Left ventricle myocardium superior (tissue), 1 donor: ENCODE measurements around the gene TRMT61A. TPM values are rescaled to one million over a fixed set of nuclear protein-coding genes. Genes with fewer than 3 reads are reported as not detected.
A peak's percentile ranks its signal among the peaks of the same experiment; 100 is the strongest.

ENCODE experiments used
- ATAC-seq: fragments of 200-7000 bp; cut with Tn5 transposase; one replicate; pipeline ENCODE4 v1.9.1; 2020; ENCODE audit warnings: mild to moderate bottlenecking, moderate library complexity
- DNase-seq: peaks from one replicate; pipeline ENCODE4 v3.0.0-alpha.2; 2020
- intact Hi-C: fragments of 100-400 bp; cut with micrococcal nuclease; formaldehyde crosslinking; loops from one replicate; pipeline ENCODE4 v1.11.0; 2022
- total RNA-seq: library from RNA; stranded (reverse); fragmentation: NEBNext Ultra II Directional; extraction: Animal tissue kit (Norgen Biotek cat#: 25700); gene quantifications from one replicate; pipeline ENCODE4 v1.2.1, GENCODE V29; 2021
- donor health status: DM: no; HTN: yes; CAD: no; lungs with severe emphysema.

TRMT61A gene
- total RNA-seq, 1 donor from 2014 or later: 5.5 TPM

DNA sequence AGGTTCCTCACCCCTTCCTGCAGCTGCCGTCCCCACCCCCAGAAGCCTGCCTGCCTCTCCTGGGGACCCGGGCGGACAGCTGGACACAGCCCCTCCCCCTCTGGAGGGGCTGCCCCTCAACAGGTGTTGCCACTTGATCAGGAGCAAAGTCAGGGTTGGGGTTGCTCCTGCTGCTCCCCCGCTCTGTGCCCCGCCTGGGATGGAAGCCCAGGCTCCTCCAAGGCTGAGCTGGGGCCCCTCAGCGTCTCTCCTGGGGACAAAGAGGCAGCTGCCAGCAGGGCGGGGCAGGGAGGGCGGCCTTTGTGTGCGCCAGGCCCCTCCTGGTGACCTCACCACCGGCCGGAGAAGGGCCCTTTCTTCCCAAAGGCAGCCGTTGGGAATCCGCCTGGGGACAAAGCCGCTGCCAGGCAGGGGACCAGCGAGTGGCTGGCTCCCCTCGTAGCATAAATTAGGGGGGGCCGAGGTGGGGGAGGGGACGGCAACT is 13.7 kb downstream of the TRMT61A start:
- DNase-seq: peak; percentile 81
- peak; percentile 33 for ATAC-seq
- intact Hi-C loops: no loop called here

DNA sequence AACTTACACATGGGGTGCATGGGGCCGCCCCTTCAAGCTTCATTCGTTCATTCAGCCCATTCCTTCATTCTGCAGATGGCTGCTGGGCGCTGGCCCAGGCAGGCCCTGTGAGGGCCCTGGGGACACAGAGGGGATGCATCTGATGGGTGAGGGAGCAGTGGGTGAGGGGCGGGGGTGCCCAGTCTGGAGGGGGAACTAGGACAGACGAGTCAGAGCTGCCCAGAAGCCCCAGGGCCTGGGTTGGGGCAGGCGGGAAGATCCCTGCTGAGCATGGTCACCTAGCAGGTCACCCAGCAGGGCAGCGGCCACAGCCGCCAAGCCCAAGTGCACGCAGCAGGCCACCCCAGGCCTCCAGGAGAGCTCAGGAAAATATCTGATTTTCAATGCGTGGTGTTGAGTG is 14.1 kb downstream of the TRMT61A start:
- DNase-seq (peak; percentile 34), ATAC-seq (no peak)
- intact Hi-C loops: no loop called here

DNA sequence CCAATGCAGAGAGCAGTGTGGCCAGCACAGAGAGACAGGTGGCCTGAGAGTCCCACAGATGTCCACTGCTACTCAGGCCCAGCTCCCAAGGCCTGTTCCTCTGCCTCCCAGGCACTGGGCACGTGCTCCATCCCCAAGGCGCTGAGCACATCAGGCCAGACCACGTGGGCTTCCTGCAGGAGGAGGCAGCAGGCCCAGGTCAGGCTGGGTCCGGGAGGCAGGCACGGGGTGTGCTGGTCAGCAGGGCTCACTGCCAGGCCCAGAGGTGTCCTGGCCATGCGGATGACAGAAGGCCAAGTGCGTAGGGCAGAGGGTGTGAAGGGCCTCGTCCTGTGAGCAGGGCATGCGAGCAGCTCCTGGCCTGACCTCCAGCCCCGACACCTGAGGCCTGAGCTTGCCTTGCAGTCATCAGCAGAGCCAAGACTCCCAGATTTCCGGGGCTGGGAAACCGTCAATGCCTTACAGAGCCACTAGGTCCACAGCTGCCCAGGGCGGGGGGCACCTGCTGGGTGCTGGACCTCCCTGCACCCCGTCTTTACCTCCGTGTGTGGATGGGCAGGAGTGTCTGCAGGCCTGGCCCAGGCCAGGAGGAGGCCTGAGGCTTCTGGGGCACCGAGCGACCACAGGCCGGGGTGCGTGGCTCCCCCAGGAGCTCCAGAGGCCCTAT is 14.9 kb downstream of the TRMT61A start:
- DNase-seq (peak; percentile 58), ATAC-seq (no peak)
- intact Hi-C loops: no loop called here

DNA sequence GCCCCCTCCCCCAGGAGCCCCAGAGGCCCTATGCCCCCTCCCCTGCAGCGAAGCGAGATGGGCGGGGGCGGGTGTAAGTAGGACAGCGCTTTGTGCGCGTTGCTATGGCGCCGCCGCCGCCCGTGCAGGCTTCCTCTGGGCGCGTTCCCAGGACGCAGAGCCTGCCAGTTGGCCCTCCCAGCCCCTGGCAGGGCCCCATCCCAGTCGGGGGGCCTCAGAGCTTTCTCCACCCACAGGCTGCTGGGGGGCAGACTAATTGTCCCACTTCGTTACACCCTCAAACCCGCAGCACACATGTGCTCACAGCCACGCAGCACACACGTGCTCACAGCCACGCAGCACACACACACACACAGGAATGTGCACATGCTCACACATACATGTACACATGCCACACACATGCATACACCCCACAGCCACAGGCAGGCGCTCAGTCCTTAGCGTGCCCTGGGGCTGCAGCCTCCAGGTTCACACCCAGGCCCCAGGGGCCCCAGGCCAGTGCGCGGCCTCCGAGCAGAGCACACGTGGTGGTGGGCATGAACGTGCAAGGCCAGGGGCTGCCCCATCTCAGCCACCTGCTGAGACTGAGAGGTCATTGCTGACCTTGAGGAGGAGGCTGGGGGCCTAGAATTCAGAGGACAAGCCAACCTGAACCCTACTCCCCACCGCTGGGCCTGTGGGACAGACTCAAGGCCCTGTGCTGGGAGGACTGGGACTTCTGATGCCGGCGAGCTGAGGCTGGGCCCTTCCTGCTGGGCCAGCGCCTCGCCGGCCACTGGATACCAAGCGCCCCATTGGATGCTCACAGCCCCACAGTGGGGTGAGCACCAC is 15.6 kb downstream of the TRMT61A start:
- intact Hi-C loops: no loop called here
- peak; percentile 81 for DNase-seq
- ATAC-seq: peak; percentile 10

DNA sequence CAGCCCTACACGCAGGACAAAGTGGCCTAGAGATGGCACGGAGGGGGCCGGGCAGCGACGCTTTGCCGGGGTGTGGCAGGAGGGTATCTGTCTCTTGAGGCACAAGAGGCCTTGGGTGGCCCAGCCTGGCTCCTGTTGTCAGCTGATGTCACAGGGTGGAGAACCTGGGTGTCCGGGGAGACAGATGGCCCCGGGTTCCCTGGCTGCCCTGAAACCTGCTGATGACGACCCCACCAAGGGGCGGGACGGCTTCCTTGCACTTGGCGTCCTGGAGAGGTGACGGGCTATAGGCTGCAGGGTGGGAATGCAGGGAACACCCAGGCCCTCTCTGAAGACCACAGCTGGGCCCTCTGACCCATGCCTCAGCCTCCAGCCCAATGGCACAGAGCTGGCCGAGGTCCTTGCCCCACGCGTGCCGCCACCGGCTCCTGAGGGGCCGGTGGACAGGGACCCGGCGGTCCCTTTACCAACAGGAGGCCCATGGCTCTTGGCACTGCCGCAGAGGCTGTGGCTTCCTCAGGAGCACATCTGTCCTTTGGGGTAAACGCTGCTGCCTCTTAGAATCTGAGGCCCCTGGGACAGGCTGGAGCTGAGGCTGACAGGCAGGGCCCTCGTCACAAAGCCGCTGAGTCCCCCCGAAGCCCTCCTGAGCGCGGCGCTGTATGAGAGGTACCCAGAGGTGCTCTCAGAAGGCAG is 16.4 kb downstream of the TRMT61A start:
- ATAC-seq: no peak
- peak; percentile 34 for DNase-seq
- intact Hi-C loops: no loop called here

DNA sequence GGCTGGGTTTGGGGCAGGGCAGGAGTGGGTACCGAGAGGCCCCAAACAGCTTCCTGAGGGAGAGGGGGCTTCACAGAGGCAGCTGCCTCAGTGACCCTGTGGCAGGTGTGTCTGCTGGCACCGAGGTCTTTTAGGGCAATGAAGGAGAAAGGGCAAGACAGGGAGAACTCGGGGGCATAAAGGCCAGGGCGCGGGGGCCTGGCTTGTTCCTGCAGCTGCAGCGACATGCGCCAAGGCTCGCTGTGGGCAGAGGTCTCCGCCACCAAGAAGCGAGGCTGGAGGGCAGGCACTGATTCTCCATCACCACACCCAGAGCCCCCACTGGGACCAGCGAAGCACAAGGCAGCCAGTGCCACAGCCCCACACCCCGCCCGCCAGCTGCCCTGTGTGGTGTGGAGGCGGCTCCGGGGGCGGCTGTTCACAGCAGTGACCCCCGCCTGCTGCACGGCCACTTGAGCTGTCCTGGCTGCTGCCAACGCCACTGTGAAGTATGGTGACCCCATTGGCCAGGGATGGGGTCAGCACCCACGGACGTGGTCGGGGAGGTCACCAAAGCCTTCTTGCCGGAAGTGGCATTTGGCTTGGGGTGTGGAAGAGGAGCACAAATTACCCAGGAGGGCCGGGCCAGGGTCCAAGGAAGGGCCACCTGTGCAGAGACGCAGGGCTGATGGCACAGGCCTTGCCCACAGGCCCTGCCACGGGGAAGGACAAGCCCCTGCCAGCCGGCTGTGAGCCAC is 17.1 kb downstream of the TRMT61A start:
- intact Hi-C loops: no loop called here
- DNase-seq (peak; percentile 40), ATAC-seq (no peak)

DNA sequence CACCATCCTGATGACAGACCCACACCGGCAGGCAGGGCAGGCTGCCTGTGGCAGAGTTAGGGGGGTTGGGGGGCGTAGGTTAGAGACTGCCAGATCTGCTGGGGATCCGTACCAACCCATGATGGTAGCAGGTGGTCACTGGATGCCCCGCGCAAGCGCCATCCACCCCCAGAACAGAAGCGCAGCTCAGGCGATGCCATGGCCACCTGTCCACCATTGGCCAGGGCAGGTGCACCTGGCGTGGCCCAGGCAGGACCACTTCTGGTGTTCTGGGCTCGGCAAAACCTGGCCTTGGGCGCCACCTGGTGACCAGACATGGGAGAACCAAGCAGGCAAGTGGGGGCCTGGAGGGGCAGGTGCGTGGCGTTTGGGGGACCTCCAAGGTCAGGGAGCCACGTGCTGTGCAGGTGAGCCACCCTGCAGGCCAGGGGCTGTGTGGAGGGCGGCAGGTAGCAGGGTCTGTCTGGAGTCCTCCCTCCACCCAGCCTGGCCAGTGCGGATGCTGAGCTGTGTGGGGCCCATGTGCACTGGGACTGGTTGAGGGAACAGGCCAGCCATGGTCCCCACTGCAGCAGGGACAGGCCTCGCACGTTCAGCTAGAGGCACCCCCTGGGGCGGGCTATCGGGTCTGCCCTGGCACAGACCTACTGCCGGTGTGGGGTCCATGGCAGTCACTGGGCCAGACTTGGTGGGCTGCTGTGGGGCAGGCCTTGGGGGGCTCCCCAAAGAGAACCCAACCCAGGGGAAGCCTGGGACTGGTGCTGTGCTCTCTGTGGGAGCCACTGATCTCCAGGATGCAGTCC is 17.9 kb downstream of the TRMT61A start:
- intact Hi-C loops: no loop called here
- DNase-seq: peak; percentile 85

DNA sequence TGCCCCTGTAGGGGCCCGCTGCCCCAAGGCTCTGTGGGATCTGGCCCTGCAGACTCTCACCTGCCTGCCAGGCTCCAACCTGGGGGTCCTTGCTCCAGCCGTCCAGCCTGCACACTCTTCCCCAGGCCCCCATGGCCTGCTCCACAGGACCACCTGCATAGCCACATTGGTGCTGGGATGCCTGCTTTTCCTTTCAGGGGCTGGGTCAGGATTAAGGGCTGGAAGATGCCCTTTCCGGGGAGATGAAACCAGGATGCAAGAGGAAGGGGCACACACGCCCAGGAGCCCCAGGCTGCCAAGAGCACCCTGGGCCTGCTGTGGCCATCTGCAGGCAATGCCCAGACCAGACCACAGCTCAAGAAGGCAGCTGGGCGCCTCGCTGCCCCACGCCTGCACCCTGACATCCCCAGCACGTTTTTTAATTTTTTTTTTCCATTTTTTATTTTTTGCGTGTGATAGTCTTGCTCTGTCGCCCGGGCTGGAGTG is 18.5 kb downstream of the TRMT61A start:
- intact Hi-C loops: no loop called here
- ATAC-seq (no peak), DNase-seq (no peak)

More for the DNA sequence above, 17.9 kb downstream of the TRMT61A start:
- ATAC-seq: peak; percentile 8

DNA sequence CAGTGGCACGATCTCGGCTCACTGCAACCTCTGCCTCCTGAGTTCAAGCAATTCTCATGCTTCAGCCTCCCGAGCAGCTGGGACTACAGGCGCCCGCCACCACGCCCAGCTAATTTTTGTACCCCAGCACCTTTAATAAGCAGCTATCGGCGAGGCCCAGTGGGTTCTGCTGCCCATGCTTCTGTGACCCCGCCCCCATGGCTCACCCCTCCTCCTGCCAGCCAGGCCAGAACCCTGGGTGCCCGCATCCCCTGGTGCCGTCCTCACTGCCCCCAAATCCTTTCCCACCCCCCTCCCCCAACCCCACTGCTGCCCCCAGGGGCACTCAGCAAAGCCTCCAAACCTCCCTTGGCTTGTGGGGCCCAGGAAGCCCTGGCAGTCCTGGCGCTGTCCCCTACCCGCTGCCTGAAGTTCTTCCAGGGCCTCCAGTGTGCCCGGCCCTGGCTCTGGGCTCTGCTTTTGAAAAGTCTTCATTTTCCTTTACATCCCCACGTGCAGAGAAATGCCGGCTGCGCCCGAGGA is 19.0 kb downstream of the TRMT61A start:
- ATAC-seq: no peak
- peak; percentile 26 for DNase-seq
- intact Hi-C loops: no loop called here

DNA sequence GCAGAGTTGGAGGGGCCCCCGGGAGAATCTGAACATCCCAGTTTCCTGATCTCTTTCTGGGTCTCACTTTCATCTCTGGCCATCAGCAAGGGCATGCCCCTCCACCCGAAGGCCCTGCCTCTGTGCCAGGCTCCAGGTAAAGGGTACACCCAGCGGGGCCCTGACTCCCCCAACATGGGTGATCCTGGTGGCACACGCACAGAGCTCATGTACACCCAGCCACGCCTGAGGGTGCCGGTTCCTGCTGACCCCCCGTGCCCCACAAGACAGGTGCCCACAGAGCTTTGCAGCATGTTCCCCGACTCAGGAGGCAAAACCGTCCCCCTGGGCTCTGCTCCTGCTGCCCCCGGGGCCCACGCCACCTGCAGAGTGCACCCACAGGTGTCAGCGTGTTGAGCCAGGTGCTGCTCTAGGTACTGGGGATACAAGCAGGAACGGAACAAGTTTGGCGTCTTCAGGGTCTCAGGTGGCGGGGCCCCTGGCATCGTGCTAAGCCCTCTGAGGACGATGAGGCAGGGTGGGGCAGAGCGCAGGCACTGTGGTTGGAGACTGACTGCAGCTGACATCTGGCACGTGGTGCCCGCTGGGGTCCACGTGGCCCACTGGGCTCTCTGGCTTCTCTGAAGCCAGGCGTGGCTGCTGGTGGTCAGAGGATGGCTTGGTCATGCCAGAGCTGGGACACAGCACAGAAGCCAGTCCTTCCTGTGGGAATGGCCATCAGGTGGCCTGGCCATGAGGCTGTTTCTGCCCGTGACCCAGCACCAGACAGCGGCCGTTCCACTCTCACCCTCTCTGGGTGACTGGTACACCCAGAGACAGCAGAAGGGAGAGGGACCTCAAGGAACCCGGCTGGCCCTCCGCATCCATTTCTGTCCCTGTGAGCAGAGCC is 19.7 kb downstream of the TRMT61A start:
- DNase-seq: no peak
- intact Hi-C loops: no loop called here
- ATAC-seq: no peak

DNA sequence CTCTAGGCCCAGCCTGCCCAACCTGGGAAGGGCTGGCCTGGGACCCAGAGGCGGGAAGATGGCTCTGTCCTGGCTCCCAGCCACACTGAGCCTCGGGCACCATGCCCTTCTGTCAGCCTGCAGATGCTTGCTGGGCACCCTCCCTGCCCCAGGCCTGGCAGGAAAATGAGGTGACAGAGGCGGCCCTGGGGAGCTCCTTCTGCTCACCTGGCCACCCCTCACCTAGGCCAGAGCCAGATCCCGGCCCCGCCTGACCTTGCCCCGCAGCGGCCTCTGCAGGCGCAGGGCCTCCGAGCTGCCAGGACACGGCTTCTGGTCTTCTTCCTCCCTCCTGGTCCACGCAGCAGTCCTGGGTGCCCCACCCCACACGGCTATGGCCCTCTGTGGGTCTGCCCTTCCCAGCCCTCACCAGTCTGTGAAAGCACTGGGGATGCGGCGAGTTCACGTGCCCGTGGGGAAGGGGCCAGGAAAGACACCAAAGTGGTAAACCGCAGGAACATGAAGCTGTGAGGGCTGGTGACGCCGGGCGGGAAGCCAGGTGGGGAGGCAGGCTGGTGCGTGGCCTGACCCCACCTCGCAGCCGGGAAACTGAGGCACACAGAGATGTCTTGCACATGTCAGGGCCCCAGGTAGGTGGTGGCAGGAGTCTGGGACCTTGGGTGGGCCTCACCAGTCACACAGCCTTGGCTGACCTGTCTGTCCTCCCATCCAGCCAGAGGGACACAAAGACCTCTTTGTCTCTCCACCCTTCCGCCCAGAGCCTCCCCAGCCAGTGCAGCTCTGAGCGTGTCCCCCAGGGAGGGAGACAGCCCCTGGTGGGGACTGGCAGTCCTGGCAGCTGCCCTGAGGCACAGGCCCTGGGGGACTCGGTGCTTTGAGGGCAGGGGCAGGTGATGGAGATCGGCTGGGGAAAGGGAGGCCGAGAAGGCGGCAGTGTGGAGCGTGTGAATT is 20.6 kb downstream of the TRMT61A start:
- intact Hi-C loops: no loop called here
- ATAC-seq (peak; percentile 33), DNase-seq (peak; percentile 81)

DNA sequence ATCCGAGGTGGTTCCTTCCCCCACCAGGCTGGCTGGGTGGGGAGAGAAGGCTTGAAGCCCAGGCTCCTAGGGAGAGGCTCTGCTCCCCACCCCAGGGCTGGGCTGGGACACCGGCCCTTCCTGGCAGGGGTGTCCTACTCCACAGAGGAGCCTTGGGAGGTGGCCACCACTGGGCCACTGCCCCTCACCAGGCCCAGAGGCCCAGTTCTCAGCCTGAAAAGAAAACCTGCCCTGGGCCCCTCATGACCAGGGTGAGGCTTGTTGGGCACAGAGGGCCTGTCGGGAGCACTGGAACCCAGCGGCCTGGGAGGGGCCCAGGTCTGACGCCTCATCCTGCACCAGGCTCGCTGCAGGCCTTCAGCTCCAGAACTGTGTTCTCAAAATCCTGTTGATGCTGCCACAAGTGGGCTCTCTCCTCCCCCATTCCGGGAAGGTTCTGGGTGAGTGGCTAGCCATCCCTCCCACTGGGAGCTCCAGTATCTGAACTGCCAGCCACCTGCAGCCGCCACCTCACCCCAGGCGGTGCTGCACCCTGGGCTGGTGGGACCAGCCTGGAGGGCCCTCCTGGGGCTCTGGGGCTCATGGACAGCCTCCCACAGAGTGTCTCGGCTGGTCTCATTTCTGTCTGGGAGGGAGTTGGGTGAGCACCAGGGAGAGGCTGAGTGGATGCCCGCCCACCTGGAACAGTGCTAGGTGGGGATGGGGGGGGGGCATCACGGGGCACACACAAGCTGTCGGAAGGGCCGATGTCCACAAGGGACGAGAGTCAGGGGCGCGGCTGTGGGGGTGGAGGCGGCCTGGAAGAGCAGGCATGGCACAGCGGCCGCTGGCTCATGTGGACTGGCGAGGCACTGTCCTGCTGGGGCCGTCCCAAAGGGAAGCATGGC is 21.7 kb downstream of the TRMT61A start:
- intact Hi-C loops: no loop called here

DNA sequence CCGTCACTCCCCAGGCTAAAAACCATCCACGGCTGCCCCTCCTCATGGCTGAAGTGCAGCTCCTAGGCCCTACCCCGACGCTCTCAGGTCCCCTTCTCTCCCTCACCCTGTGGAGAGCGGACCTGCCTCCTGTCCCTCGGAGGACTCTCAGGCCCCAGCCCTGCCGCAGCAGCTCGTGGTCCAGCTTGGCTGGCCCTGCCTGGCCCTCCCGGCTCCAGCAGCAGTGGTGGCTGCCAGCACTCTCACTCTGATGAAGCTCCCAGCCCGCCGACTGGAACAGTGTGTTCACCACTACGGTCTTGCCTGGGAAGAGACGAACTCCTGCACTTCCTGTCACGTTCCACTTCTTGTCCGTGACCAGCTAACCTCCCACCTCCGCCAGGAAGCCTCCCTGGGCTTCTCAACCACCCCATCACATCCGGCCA is 22.4 kb downstream of the TRMT61A start:
- intact Hi-C loops: no loop called here
- DNase-seq: peak; percentile 88
- peak; percentile 70 for ATAC-seq

More for the DNA sequence above, 21.7 kb downstream of the TRMT61A start:
- DNase-seq (peak; percentile 66), ATAC-seq (peak; percentile 14)

DNA sequence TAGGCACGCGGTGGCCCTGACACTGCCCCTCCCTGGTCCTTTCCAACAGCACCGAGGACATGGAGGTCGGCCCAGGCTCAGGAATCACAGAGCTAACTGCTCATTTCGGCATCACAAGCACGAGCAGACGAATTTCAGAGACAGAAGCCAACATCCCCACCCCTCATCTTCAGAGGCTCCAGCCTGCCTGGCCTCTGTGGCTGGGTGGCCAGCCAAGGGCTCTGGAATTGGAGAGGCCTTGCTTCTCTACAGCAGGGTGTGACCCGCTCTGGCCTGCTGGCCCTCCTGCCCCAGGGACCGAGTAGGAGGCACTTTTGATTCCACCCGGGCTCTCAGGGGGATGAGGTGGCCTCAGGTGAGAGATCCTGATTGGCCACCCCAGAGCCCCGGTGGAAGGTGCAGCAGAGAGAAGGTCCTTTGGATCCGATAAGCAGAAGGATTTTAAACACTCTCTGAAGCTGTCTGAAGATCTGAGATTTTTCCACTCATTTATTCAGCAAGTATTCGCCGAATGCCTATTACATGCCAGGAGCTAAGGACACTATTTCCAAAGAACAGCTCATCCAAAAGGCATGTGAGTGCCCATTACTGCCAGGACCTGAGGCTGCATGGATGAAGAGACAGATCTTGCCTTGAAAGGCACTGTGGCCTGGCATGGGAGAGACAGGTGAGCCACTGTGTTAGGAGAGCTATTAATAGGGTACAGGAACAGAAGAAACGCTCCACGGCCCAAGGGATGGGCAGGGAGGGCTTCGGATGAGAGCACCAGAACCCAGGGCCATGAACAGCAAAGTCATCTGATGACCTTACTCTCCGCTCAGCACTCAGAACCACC is 23.2 kb downstream of the TRMT61A start:
- intact Hi-C loops: no loop called here
- DNase-seq (peak; percentile 80), ATAC-seq (peak; percentile 57)
